Activated CD4-positive, alpha-beta T cell treated with anti-CD3 and anti-CD28 coated beads, Interleukin-2, amount 50 U/mL, for 4 hours (primary cell): Measurements from ENCODE around the gene PPM1D.
A peak's percentile ranks its signal among the peaks of the same experiment; 100 is the strongest.

ENCODE experiments used
- DNase-seq, 2 experiments: peaks; one replicate each; pipeline ENCODE4 v3.0.0-alpha.2; 2020

PPM1D gene

GRCh38 chr17:60676758-60677307, 76.8 kb downstream of the PPM1D start:
- no peak for DNase-seq

DNA sequence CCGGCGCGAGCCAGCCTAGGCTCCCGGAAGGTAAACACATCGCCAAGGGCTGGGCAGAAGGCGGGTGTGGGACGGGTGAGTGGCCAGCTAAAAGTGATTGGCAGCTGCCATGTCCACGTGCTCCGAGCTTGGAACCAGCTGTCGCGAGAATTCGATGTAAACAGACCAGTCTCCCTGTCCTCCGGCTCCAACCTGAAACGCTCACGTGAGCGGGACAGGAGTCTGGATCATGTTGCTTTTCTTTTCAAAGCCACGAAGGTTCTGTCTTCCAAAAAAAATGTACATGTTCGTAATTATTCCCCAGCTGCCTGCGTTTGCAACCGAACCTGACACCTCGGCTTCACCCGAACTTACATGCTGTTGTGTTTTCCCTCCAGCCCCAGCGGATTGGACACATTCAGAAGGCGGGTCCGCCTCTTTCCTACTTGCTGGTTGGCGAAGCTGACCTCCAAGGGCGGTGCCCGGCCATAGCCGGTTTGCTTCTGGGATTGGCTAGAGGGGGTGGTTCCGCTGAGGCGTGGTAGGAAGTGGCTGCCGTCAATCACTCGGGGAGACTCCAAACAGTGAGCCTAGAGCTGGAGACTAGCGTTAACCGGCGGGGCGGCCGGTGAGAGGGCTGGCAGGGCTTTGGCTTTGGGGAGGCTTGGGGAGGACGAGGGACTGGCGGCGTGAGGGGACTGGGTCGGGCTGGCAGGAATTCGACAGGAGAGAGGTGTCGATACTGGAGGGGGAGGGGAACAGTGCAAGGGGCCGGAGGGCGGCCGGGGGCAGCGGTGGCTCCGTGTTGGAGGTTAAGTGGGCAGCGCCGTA, 77.5 kb downstream of the PPM1D start, which contains the start of gene BCAS3:
BCAS3 (plus strand) TSS at position 544 of the 810 bp plus-strand sequence.
- DNase-seq, result peak; percentile 96

GRCh38 chr17:60678118-60678444, 78.1 kb downstream of the PPM1D start:
- no peak for DNase-seq

GRCh38 chr17:60679287-60679686, 79.3 kb downstream of the PPM1D start:
- DNase-seq, result no peak

GRCh38 chr17:60680754-60681153, 80.8 kb downstream of the PPM1D start:
- DNase-seq, result no peak

- DNase-seq, result no peak
These were observed 85.4 kb downstream of the PPM1D start for GRCh38 chr17:60685437-60685836.

DNA sequence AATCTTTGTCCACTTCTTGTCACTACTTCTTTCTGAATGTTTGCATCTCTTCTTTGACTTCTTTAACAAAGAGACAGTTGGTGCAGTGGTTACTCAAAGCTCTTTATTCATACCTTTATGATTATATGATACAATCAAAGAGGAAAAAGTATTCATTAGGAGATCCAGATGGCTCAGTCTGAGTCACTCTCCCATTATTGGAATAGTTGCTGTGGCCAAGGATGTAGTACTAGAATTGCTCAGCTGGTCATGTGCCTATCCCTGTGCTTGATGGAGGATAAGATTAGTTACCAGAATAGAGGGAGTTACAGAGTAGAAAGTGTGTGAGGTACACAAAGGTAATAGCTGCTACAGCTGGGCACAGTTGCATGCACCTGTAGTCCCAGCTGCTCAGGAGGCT, 96.0 kb downstream of the PPM1D start:
- no peak for DNase-seq

DNA sequence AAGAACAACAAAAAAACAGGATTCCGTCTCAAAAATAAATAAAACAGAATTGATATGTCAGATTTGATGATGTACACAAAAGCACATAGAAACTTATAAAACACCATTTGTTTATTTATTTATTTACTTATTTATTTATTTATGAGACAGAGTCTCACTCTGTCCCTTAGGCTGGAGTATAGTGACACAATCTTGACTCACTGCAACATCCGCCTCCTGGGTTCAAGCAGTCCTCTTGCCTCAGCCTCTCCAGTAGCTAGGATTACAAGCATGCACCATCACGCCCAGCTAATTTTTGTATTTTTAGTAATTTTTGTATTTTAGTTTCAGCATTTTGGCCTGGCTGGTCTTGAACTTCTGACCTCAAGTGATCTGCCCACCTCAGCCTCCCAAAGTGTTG, 99.1 kb downstream of the PPM1D start:
- no peak for DNase-seq

DNA sequence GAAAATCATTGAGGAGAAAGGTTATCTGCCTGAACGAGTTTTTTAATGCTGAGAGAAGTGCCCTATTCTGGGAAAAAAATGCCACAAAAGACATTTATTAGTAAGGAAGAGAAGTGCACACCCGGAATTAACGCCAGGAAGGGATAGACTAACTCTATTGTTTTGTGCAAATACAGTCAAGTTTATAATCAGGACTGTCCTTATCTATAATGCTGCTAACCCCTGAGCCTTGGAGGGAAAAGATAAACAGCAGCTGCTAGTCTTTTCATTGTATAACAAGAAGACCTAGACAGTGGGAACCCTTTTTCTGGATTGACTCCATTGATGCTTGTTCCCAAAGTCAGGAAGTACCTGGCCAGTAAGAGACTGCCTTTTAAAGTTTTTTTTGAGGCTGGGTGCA, 104.2 kb downstream of the PPM1D start:
- no peak for DNase-seq

GRCh38 chr17:60712675-60713074, 112.7 kb downstream of the PPM1D start:
- DNase-seq, result no peak

GRCh38 chr17:60713608-60714007, 113.6 kb downstream of the PPM1D start:
- DNase-seq, result no peak
